ENCODE data around the gene LRRC27. TPM values are rescaled to one million over a fixed set of nuclear protein-coding genes. Genes with fewer than 3 reads are reported as not detected.
"Not testable (repeated sequence)": the region's sequence is repeated elsewhere in the genome, so short reads cannot be mapped to it uniquely, and the experiment has no call there.

LRRC27 gene
- total RNA-seq, 2 experiments from 2014 or later, result 2.4 to 2.8 TPM

DNA sequence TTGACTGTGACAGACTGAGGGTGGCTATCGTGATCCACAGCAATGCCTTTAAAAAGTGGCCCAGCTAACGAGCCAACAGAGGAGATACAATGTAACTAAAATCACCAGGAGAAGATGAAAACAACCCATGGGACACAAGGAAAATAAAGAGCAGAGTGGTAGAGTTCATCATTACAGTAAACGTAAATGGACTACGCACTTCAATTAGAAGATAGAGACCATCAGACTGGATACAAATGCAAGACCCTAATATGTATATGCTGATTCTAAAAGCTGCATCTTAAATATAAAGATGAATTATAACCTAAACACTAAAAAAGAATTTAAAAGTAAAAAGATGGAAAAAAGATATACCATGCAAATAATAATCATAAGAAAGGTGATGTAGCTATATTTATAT lies 17.7 kb upstream of the LRRC27 start:
- H3K27ac Mint-ChIP-seq, result no peak overlapping the region
- POLR2A ChIA-PET, result no interaction called here

DNA sequence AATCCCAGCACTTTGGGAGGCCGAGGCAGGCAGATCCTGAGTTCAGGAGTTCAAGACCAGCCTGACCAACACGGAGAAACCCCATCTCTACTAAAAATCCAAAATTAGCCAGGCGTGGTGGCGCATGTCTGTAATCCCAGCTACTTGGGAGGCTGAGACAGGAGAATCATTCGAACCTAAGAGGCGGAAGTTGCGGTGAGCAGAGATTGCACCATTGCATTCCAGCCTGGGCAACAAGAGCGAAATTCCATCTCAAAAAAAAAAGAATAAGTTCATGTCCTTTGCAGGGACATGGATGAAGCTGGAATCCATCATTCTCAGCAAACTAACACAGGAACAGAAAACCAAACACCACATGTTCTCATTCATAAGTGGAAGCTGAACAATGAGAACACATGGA lies 17.1 kb upstream of the LRRC27 start:
- H3K27ac Mint-ChIP-seq; H3K9me3 ChIP-seq (ENCODE audit: control insufficient read depth in 1 of 2, insufficient read depth in 1 of 2, low read length in 2 of 2); H3K4me1 Mint-ChIP-seq (ENCODE audit: low read depth); ATAC-seq (ENCODE audit: poor library complexity); H3K27me3 ChIP-seq (ENCODE audit: control insufficient read depth in 1 of 2, insufficient read depth in 2 of 2, low read length in 2 of 2); POLR2A ChIA-PET; intact Hi-C loops (cut with DNase I, micrococcal nuclease); H3K36me3 Mint-ChIP-seq (ENCODE audit: low read depth); H3K4me3 Mint-ChIP-seq; H3K9me3 Mint-ChIP-seq; DNase-seq; H3K36me3 ChIP-seq (ENCODE audit: insufficient read depth, low read length); H3K4me3 ChIP-seq (ENCODE audit: low read length); CTCF ChIA-PET; H3K4me1 ChIP-seq (ENCODE audit: insufficient read depth, low read length); H3K27ac ChIP-seq (ENCODE audit: low read depth in 1 of 2, low read length in 2 of 2); H3K27me3 Mint-ChIP-seq: not testable (repeated sequence)

More for the DNA sequence above, 17.7 kb upstream of the LRRC27 start:
- DNase-seq, result no peak
- intact Hi-C loops (cut with DNase I, micrococcal nuclease), result no loop called here
- Mint-ChIP-seq H3K9me3 (no peaks in the 10 kb centered on the region), H3K27me3 (no peaks in the 10 kb centered on the region), H3K4me1 (ENCODE audit: low read depth) (no peaks in the 10 kb centered on the region), H3K4me3 (no peak overlapping the region), H3K36me3 (ENCODE audit: low read depth) (no peaks in the 10 kb centered on the region)
- H3K9me3 ChIP-seq (ENCODE audit: control insufficient read depth in 1 of 2, insufficient read depth in 1 of 2, low read length in 2 of 2), result no peaks in the 10 kb centered on the region
- no peaks in the 10 kb centered on the region for H3K36me3 ChIP-seq (ENCODE audit: insufficient read depth, low read length)
- CTCF ChIA-PET, result no interaction called here
- TF ChIP-seq, protein P1, sequence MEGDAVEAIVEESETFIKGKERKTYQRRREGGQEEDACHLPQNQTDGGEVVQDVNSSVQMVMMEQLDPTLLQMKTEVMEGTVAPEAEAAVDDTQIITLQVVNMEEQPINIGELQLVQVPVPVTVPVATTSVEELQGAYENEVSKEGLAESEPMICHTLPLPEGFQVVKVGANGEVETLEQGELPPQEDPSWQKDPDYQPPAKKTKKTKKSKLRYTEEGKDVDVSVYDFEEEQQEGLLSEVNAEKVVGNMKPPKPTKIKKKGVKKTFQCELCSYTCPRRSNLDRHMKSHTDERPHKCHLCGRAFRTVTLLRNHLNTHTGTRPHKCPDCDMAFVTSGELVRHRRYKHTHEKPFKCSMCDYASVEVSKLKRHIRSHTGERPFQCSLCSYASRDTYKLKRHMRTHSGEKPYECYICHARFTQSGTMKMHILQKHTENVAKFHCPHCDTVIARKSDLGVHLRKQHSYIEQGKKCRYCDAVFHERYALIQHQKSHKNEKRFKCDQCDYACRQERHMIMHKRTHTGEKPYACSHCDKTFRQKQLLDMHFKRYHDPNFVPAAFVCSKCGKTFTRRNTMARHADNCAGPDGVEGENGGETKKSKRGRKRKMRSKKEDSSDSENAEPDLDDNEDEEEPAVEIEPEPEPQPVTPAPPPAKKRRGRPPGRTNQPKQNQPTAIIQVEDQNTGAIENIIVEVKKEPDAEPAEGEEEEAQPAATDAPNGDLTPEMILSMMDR (IDR thresholded peaks at IDR 0.05), result no peak
- no peak for ATAC-seq (ENCODE audit: poor library complexity)
- H3K4me3 ChIP-seq (ENCODE audit: low read length), result no peak overlapping the region
- no peak overlapping the region for H3K27ac ChIP-seq (ENCODE audit: low read depth in 1 of 2, low read length in 2 of 2)
- no peaks in the 10 kb centered on the region for H3K27me3 ChIP-seq (ENCODE audit: control insufficient read depth in 1 of 2, insufficient read depth in 2 of 2, low read length in 2 of 2)
- H3K4me1 ChIP-seq (ENCODE audit: insufficient read depth, low read length), result no peaks in the 10 kb centered on the region

GRCh38 chr10:132316133-132316532 lies 15.9 kb upstream of the LRRC27 start:
- Mint-ChIP-seq H3K27me3 (no peaks in the 10 kb centered on the region), H3K4me3 (no peak overlapping the region), H3K36me3 (ENCODE audit: low read depth) (no peaks in the 10 kb centered on the region), H3K4me1 (ENCODE audit: low read depth) (no peaks in the 10 kb centered on the region), H3K27ac (no peak overlapping the region), H3K9me3 (no peaks in the 10 kb centered on the region)
- TF ChIP-seq, protein P1 (IDR thresholded peaks at IDR 0.05), result no peak
- Histone ChIP-seq H3K36me3 (ENCODE audit: insufficient read depth, low read length) (no peaks in the 10 kb centered on the region), H3K27ac (ENCODE audit: low read depth in 1 of 2, low read length in 2 of 2) (no peak overlapping the region), H3K9me3 (ENCODE audit: control insufficient read depth in 1 of 2, insufficient read depth in 1 of 2, low read length in 2 of 2) (no peaks in the 10 kb centered on the region), H3K27me3 (ENCODE audit: control insufficient read depth in 1 of 2, insufficient read depth in 2 of 2, low read length in 2 of 2) (no peaks in the 10 kb centered on the region), H3K4me1 (ENCODE audit: insufficient read depth, low read length) (no peaks in the 10 kb centered on the region), H3K4me3 (ENCODE audit: low read length) (no peak overlapping the region)
- ChIA-PET POLR2A (no interaction called here), CTCF (no interaction called here)
- ATAC-seq (ENCODE audit: poor library complexity), result no peak
- intact Hi-C loops (cut with DNase I, micrococcal nuclease), result no loop called here
- no peak for DNase-seq

GRCh38 chr10:132317477-132317876 lies 14.5 kb upstream of the LRRC27 start:
- CTCF ChIA-PET; H3K27ac Mint-ChIP-seq; H3K4me3 ChIP-seq (ENCODE audit: low read length); H3K27me3 Mint-ChIP-seq; H3K4me1 ChIP-seq (ENCODE audit: insufficient read depth, low read length); H3K36me3 ChIP-seq (ENCODE audit: insufficient read depth, low read length); DNase-seq; H3K36me3 Mint-ChIP-seq (ENCODE audit: low read depth); ATAC-seq (ENCODE audit: poor library complexity); H3K9me3 ChIP-seq (ENCODE audit: control insufficient read depth in 1 of 2, insufficient read depth in 1 of 2, low read length in 2 of 2); intact Hi-C loops (cut with DNase I, micrococcal nuclease); H3K27ac ChIP-seq (ENCODE audit: low read depth in 1 of 2, low read length in 2 of 2); H3K9me3 Mint-ChIP-seq; H3K4me1 Mint-ChIP-seq (ENCODE audit: low read depth); POLR2A ChIA-PET; H3K4me3 Mint-ChIP-seq; H3K27me3 ChIP-seq (ENCODE audit: control insufficient read depth in 1 of 2, insufficient read depth in 2 of 2, low read length in 2 of 2): not testable (repeated sequence)
